PC-9 (cell line): ENCODE results near the gene PSEN1.

ENCODE experiments used
- EZH2 ChIP-seq: fragments of 200-600 bp; sonication (generic); IDR thresholded peaks from 2 replicates; pipeline ENCODE4 v1.8.0; 2017; ENCODE audit warnings: antibody characterized with exemption, low read depth
- TF ChIP-seq, protein P1 (sequence below): fragments of 200-600 bp; sonication (generic); conservative IDR thresholded peaks from 2 replicates; pipeline ENCODE4 v1.6.1; 2017; ENCODE audit warnings: mixed run types, antibody characterized with exemption, mild to moderate bottlenecking, moderate library complexity

DNA sequence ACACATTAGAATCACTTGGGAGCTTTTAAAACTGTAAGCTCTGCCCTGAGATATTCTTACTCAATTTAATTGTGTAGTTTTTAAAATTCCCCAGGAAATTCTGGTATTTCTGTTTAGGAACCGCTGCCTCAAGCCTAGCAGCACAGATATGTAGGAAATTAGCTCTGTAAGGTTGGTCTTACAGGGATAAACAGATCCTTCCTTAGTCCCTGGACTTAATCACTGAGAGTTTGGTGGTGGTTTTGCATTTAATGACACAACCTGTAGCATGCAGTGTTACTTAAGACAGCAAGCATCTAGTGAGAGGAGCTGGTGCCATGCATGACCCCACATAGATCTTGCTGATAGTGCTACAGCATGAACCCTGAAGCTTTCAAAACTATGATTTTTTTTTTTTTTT, 81.1 kb downstream of the PSEN1 start:
- TF ChIP-seq, protein P1, sequence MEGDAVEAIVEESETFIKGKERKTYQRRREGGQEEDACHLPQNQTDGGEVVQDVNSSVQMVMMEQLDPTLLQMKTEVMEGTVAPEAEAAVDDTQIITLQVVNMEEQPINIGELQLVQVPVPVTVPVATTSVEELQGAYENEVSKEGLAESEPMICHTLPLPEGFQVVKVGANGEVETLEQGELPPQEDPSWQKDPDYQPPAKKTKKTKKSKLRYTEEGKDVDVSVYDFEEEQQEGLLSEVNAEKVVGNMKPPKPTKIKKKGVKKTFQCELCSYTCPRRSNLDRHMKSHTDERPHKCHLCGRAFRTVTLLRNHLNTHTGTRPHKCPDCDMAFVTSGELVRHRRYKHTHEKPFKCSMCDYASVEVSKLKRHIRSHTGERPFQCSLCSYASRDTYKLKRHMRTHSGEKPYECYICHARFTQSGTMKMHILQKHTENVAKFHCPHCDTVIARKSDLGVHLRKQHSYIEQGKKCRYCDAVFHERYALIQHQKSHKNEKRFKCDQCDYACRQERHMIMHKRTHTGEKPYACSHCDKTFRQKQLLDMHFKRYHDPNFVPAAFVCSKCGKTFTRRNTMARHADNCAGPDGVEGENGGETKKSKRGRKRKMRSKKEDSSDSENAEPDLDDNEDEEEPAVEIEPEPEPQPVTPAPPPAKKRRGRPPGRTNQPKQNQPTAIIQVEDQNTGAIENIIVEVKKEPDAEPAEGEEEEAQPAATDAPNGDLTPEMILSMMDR, result no peak
- TF ChIP-seq EZH2, result no peak
